ACHN (cell line): ENCODE results near the gene PEBP1.

Source experiments
- DNase-seq: peaks from one replicate; pipeline ENCODE4 v3.0.0-alpha.2; 2015
- in situ Hi-C: cut with HindIII; loops from 2 replicates; pipeline ENCODE4 v1.10.0; 2017; ENCODE audit warnings: low sequenced_read_pairs, low pct_ligation_motif_present, low pct_unique_long_range_greater_than_20kb

PEBP1 gene

DNA sequence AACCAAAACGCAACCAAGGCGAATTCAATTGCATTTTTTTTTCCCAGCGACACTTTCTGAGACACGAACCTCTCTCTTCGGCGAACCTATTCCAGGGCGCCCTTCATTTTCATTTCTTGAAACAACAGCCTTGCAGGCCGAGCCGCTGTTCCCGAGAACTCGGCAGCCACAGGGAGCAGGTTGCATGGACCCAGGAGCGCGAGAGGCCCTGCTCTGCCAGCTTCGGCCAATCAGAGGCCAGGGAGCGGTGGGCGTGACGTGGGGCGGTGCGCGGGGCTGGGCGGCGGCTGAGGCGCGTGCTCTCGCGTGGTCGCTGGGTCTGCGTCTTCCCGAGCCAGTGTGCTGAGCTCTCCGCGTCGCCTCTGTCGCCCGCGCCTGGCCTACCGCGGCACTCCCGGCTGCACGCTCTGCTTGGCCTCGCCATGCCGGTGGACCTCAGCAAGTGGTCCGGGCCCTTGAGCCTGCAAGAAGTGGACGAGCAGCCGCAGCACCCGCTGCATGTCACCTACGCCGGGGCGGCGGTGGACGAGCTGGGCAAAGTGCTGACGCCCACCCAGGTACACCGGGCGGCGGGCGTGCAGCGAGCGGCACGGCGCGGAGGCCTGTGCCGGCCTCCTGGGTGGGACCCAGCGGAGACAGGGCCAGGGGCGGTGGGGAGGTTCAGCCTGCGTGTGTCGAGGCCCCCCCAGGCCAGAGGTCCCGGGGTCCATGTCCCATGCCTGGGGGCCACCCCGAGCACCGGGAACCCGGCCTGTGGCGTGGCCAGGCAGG is at the start of gene PEBP1:
PEBP1 (plus strand) TSS at position 337 of the 771 bp plus-strand sequence; CDS start at position 423, 86 bp downstream.
- in situ Hi-C loops = no loop called here
- DNase-seq = peak; percentile 97

DNA sequence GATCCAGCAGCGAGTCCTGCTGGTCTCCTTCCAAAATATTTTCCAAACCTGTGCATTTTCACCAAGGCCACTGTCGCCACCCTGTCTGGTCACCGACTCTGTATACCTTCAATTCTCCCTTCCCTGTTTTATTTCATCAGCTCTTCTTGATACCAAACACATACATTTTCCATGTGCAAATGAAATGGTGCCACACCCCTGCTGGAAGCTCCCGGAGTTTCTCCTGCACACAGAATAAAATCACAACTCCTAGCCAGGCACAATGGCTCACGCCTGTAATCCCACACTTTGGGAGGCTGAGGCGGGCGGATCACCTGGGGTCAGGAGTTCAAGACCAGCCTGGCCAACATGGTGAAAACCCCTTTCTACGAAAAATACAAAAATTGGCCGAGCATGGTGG is 46.1 kb upstream of the PEBP1 start:
- in situ Hi-C loops = no loop called here
- no peak for DNase-seq

DNA sequence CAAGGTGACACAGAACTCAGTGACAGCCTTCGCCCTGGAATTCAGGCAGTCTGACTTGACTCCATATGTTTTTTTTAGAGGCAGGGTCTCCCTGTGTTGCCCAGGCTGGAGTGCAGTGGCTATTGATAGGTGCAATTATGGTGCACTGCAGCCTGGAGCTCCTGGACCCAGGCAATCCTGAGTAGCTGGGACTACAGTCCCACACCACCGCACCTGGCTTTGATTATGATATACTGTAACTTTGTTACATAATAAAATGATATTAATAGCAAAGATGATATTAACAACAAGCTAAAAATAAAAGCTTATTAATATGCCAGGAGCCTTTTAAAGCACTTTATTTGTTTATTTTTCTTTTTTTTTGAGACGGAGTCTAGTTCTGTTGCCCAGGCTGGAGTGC is 41.9 kb upstream of the PEBP1 start:
- in situ Hi-C loops = no loop called here
- DNase-seq = no peak

DNA sequence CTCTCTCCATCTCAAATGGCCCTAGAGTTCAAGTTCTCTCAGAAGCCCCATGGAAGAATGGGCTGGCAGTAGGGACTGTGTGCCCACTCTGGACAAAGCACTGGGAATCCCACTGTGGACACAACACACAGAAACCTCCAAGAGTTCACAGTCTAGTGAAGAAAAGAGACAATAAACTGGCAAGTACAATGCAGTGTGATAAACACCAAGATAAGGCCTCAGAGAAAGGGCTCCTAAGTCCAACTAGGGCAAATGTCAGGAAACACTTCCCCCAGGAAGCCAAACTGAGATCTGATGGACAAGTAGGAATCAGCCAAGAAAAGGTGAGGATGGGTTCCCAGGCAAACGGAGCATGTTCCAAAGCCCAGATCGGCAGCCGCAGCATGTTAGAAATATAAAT is 37.5 kb upstream of the PEBP1 start:
- in situ Hi-C loops = no loop called here
- no peak for DNase-seq

DNA sequence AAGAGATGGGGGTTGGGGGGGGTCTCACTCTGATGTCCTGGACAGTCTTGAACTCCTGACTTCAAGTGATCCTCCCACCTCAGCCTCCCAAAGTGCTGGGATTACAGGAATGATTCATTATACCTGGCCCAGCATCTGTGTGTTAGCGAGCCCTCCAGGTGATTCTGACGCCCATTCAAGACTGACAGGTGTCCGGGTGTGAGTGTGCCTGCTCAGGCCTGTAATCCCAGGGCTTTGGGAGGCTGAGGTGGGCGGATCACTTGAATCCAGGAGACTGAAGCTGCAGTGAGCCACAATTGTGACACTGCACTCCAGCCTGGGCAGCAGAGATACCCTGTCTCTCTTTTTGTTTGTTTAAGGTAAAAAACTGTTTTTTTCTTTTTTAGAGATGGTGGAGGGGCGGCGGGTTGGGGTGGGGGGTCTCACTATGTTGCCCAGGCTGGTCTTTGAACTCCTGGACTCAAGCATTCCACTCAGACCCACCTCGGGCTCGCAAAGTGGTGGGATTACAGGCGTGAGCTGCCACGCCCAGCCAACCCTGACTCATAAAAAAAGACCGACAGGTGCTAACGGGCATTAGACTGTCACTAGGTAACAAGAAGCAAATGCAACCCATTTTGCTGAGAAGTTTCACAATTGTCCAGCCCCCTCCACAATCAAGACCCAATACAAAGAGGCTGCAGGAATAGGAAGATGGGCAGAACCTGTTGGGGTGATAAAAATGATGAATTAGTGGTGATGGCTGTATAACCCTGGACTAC is 36.8 kb upstream of the PEBP1 start:
- in situ Hi-C loops = no loop called here
- DNase-seq = no peak

DNA sequence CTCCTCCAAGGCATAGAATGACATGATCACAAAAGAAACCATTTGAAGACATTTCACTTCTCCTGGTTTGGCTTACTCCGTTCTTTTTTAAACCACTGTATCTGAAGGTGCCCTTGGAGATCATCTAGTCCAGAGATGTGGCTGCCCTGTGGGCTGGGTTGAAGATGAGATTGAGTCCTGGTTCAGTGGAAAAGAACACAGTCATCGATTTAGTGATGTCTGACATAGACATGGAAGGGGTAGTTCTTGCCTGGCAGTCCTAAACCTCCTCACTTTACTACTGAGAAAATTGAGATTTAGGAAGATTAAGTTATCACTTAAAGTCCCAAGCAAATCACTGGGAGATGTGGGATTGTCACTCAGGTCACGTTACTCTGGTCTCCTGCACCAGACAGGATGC is 34.9 kb upstream of the PEBP1 start:
- no peak for DNase-seq

DNA sequence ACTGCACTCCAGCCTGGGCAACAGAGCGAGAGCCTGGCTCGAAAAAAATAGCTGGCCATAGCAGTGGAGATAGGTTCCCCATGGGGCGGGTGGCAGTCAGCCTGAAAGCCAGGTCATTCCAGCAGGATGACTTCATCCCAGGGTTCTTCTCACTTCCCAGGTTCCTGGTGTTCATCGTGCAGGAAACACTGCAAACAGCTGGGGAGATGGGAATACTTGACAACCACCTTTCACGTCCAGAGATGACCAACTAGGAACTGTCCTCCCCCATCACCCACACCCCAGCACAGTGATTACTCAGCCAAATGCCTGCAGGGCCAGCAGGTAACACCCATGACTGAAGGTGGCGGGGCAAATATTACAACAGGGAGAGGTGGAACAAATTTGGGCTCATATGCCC is 33.9 kb upstream of the PEBP1 start:
- DNase-seq = peak; percentile 71
- in situ Hi-C loops = no loop called here

More for the DNA sequence above, 34.9 kb upstream of the PEBP1 start:
- in situ Hi-C loops = no loop called here

DNA sequence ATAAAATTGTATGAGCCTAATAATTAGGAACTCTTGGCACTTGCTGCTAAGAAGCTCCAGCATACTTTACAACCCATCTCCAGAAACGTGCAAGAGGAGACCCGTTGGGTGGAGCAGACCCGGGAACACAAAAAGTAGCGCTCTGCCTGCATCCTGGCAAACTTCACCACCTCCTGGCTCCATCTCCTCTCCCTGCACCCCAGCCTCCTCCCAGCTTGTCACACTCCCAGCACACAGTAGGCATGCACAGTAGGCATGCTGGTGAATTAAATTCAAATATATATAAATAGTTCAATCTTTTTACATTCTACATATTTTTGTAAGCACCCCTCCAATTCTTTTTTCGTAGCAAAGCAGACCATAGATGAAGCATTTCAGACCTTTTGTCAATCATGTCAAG is 33.3 kb upstream of the PEBP1 start:
- peak; percentile 13 for DNase-seq
- in situ Hi-C loops = no loop called here

DNA sequence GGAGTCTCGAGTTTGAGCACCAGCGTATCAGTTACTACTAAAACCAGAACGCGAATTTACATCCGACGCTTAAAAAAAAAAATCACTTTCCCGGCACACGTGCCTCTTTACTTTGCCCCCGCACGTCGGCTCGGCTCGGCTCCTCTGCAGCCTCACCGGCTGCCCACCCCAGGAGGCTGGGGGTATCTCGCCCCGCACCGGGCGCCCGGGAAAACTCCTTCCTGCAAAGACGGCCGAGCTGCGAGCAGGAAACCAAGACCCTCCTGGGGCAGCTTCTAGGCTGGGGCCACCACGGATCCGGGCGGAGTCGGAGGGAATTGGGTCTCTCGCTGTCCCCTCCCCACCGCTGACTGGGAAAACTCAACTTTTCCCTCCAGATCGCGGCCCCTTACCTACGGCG is 32.7 kb upstream of the PEBP1 start:
- DNase-seq = peak; percentile 41

DNA sequence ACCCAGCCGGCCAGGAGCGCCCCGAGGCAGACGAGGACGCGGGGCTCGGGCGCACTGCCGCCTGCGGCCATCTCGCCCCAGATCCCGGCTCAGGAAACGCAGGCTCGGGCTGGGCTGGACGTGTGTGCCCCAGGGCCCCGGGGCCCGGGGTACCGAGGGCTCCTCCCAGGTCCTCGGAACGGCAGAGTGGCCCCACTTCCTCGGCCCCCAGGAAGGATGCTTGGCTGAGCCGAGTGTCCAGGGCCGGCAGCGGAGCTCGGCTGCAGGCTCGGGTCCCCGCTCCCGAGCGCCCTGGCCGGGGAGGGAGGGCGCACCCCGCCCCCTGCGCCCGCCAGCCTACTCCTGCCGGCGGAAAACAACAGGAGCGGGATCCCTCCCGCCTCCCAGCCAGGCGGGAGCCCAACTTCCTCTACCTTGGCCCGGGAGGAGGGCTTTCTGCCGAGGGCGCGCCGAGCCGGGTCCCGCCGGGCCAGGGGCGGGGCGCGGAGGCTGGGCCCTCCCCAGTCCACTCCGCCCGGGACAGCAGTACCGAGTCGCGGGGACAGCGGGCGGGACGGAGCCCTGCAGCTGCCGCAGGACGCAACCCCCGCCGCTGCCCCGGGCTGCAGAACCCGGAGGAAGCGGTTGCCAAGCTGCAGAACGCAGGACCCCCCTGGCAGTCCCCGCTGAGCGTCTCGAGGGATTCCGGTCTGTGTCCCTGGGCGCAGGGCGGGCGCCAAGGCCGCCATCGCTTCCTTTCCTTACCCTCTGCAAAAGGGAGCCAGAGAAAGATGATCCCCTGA is 32.1 kb upstream of the PEBP1 start, which contains the start of gene VSIG10:
VSIG10 (minus strand) TSS at position 411 of the 782 bp plus-strand sequence; CDS start at position 71, 340 bp downstream.
- DNase-seq = peak; percentile 92
- in situ Hi-C loops = no loop called here

More for the DNA sequence above, 32.7 kb upstream of the PEBP1 start:
- in situ Hi-C loops = no loop called here

DNA sequence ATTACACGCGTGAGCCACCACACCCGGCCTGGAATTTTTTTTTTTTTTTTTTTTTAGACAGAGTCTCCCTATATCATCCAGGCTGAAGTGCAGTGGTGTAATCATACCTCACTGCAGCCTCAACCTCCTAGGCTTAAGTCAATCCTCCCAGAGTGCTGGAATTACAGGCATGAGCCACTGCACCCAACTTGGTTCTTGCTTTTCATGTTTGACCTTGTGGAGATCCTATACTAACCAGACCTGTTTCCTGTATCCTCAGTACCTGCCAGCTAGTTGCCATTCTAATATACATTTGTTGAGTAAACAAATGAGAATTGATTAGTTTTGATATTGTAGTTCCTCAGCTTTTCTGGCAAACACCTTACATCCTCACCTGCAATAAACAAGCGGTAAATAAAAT is 28.9 kb upstream of the PEBP1 start:
- in situ Hi-C loops = no loop called here
- no peak for DNase-seq

DNA sequence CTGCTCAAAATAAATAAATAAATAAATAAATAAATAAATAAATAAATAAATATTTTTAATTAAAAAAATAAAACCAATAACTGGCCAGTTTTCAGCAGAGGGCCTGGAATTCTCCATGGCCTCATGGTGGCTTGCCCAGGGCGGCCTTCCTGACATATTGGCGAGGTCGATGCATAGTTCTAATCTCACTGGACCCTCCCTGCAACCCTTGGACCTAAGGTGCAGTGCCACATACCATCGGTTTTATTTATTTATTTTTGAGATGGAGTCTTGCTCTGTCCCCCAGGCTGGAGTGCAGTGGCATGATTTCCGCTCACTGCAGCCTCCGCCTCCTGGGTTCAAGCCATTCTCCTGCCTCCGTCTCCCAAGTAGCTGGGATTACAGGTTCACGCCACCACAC is 28.2 kb upstream of the PEBP1 start:
- no peak for DNase-seq
- in situ Hi-C loops = no loop called here

DNA sequence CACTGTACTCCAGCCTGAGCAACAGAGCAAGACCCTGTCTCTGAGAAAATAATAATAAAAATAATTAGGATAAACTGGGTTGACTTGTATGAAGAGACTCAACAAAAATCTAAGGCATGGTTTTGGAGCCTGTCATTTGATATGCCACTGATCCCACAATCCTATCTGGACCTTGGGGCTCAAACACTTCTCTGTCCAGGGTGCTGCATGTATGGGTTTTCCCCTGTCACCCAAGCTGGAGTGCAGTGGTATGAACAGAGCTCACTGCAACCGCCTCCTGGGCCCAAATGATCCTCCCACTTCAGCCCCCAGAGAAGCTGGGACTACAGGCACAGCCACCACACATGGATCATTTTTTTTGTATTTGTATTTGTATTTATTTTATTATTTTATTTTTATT is 26.8 kb upstream of the PEBP1 start:
- DNase-seq = no peak
- in situ Hi-C loops = no loop called here

DNA sequence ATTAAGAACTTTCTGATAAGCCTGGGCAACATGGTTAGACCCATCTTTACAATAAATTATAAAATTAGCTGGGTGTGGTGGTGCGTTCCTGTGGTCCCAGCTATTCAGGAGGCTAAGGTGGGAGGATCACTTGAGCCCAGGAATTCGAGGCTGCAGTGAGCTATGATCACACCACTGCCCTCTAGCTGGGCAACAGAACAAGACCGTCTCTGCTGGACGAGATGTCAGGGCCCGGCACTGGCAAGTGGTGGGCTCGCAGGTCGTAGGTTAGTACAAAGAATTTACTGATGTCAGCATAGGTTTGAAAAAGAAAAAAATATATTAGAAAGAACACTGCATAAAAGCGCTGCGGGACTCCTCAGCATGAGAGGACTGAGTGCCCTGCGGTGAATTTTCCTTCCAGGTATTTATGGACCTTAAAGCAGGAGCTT is 16.5 kb upstream of the PEBP1 start:
- in situ Hi-C loops = no loop called here
- no peak for DNase-seq

DNA sequence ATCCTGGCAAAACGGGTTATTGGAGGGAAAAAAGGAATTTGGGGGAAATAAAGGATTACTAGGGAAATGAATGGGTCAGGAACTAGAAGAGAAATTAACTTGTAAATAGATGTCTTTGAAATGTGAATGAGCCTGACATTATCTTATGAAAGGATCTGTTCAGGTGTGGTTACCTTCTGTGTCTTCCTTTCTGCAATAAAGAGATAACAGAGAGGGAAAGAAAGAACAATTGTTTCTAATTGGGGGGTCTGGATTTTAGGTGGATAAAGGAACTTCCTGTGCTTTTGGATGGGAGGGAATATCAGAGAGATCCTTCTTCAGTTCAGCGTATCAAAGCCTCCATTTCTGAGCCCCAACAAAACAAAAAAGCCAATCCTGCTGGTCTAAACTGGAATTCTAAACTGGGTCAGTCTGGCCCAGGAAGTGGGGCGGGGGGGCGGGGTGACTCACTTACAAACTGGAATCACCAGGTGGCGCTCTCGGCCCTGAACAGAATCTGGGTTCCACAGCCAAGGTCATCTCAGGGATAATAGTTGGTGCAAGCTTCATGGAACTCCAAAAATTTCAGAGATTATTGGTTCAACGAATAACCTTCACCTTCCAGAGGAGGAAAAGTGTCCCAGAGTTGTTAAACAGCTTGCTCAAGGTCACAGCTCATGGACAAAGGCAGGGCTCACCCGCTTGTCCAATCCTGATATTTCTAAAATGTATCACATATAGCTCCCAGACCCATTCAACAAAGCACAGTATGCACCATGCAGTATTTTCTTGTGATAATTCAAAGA is 15.2 kb upstream of the PEBP1 start:
- DNase-seq = peak; percentile 81
- in situ Hi-C loops = no loop called here

DNA sequence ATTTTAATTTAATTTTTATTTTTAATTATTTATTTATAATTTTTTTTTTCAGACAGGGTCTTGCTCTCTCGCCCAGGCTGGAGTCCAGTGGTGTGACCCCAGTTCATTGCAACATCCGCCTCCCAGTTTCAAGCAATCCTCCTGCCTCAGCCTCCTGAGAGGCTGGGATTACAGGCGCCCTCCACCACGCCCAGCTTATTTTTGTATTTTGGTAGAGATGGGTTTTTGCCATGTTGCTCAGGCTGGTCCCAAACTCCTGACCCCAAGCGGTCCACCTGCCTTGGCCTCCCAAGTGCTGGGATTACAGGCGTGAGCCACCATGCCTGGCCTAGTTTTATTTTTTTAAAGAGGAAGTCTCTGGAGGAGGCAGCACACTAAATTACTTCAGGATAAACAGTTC is 13.7 kb upstream of the PEBP1 start:
- in situ Hi-C loops = no loop called here

DNA sequence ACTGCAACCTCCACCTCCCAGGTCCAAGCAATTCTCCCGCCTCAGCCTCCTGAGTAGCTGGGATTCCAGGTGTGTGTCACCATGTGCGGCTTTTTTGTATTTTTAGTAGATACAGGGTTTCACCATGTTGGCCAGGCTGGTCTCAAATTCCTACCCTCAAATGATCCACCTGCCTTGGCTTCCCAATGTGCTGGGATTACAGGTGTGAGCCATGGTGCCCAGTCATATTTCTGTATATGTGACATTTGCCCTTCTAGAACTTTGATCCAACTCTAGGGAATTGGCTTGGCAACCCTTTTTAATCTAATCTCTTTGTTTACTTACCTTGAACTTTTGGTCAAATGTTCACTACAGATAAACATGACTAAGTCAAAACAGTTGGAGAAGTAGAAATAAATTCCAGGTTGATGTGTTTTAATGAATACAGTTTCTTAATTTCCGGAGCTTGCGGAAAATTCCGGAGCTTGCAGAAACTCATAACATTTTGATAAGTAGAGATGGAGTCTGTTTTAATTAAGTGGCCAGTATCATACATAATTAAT is 11.5 kb upstream of the PEBP1 start:
- in situ Hi-C loops = no loop called here
- no peak for DNase-seq

More for the DNA sequence above, 13.7 kb upstream of the PEBP1 start:
- DNase-seq = no peak

DNA sequence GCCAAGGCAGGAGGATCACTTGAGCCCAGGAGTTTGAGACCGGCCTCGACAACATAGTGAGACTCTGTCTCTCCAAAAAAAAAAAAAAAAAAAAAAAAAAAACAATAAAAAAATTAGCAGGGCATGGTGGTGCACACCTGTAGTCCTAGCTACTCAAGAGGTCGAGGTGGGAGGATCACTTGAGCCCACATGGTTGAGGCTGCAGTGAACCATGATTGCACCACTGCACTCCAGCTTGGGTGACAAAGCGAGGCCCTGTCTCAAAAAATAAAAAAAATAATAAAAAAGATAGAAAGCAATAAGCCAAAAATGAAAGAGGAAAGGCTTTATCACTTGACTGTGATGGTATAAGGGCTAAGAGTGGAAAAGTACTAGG is 10.2 kb upstream of the PEBP1 start:
- in situ Hi-C loops = no loop called here
- no peak for DNase-seq
